ENCODE results near the gene VPS8.

The VPS8 gene

GRCh38 chr3:184822081-184822480 lies 10.1 kb downstream of the VPS8 start:
- DNase-seq (ENCODE audit: low read depth), result no peak
- TF ChIP-seq CTCF (conservative IDR thresholded peaks at IDR 0.05; ENCODE audit: low read depth, low read length), result no peak
- no peak overlapping the region for H3K4me3 ChIP-seq (ENCODE audit: low read length)

DNA sequence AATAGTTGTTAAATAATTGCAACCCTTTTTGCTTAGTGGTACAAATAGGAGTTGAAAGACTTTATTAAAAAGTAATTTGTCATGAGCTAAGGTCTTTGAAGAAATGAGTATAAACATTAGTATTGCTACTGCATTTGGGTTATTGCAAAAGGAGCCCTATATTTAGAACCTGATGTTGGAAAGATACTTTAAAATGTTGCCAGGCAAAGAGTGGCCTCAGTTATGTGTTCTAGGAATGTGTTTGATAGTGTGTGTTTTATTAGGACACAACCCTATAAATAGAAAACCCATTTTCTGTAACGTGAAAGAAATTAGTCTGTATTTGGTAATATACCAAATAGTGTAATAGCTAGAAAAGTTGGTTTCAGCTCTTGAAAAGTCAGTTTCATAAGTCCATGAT lies 10.7 kb downstream of the VPS8 start:
- no peak overlapping the region for H3K4me3 ChIP-seq (ENCODE audit: low read length)
- TF ChIP-seq CTCF (conservative IDR thresholded peaks at IDR 0.05; ENCODE audit: low read depth, low read length), result no peak
- DNase-seq (ENCODE audit: low read depth), result no peak

GRCh38 chr3:184823990-184824389 lies 12.0 kb downstream of the VPS8 start:
- no peak overlapping the region for H3K4me3 ChIP-seq (ENCODE audit: low read length)
- TF ChIP-seq CTCF (conservative IDR thresholded peaks at IDR 0.05; ENCODE audit: low read depth, low read length), result no peak
- no peak for DNase-seq (ENCODE audit: low read depth)

DNA sequence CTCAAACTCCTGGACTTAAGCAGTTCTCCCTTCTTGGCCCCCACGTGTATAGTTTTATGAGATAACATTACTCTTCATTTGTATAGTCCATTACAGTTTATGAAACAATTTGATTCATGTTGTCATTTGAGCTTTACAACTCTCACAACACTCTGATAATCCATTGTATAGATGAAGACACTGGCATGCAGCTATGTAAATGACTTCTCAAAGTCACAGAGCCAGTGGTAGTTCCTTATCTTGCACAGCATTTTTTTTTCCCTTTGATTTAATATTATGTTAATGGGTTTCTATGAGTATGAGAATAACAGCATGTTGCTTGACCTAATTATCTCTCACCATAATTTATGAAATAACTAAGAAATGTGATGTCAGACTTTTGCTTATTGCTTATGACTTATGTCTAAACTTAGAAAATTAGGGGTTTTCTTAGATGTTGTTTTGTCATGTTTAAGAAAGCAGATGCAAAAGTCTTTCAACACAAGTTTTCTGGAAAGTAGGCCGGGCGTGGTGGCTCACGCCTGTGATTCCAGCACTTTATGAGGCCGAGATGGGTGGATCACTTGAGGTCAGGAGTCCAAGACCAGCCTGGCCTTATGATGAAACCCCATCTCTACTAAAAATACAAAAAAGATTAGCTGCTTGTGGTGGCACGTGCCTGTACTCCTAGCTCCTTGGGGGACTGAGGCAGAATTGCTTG lies 13.3 kb downstream of the VPS8 start:
- H3K4me3 ChIP-seq (ENCODE audit: low read length), result no peak overlapping the region
- no peak for DNase-seq (ENCODE audit: low read depth)
- TF ChIP-seq CTCF (conservative IDR thresholded peaks at IDR 0.05; ENCODE audit: low read depth, low read length), result no peak

DNA sequence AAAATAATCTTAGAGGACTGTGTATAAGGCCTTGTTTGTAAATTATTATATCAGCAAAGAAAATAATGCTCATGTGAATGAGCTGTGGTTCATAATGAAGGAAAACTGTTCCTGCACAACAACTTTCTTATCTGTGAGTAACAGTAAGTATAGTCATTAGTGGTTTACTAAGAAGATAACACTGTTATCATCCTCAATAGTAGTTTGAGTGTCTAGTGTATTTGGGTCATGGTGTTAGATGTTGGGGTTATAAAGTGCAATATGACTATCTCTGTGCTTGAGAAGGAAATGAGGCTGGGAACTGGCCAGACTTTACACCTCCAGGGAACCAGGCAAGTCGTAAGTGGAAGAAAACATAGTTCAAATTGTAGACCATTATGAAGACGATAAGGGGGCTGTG lies 15.6 kb downstream of the VPS8 start:
- DNase-seq (ENCODE audit: low read depth), result no peak
- no peak overlapping the region for H3K4me3 ChIP-seq (ENCODE audit: low read length)
- TF ChIP-seq CTCF (conservative IDR thresholded peaks at IDR 0.05; ENCODE audit: low read depth, low read length), result no peak

DNA sequence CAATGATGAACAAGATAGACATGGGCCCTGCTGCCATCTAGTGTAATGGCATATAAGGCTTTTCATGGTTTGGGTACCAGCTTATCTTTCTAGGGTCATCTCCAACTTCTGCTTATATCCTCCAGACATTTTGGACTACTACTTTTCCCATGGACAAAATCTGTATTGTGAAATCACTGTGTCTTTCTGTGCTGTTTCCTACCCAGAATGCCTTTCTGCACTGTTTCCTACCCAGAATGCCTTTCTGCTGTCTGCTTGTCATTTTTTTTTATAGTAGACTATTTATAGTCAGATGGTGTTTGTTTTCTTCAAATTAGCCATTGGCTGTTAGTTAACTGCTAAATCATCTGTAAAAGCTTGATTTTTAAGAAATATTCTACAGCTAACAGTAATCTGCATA lies 20.1 kb downstream of the VPS8 start:
- no peak for DNase-seq (ENCODE audit: low read depth)
- TF ChIP-seq CTCF (conservative IDR thresholded peaks at IDR 0.05; ENCODE audit: low read depth, low read length), result no peak
- H3K4me3 ChIP-seq (ENCODE audit: low read length), result no peak overlapping the region

DNA sequence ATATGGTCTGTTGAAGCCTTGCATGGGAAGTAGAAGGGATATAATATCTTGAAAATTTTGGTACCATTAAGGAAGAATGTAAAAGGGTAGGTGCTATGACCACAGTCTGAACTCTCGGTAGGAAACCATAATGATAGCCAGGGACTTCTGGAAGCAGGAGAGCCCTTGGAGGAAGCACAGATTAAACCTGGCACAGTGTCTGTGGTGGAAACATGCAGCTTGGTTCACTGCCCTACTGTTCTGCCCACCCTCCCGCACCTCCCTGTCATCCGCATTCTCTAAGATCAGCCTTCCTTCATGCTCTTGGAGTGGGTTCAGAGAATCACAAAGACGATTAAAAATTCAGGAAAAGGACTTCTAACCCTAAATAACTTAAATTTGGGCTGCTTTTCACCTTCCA lies 20.9 kb downstream of the VPS8 start:
- DNase-seq (ENCODE audit: low read depth), result no peak
- TF ChIP-seq CTCF (conservative IDR thresholded peaks at IDR 0.05; ENCODE audit: low read depth, low read length), result no peak
- H3K4me3 ChIP-seq (ENCODE audit: low read length), result no peak overlapping the region

Measured in retinal pigment epithelial cell (primary cell).